ENCODE results near the gene SIRT7.

SIRT7 gene

DNA sequence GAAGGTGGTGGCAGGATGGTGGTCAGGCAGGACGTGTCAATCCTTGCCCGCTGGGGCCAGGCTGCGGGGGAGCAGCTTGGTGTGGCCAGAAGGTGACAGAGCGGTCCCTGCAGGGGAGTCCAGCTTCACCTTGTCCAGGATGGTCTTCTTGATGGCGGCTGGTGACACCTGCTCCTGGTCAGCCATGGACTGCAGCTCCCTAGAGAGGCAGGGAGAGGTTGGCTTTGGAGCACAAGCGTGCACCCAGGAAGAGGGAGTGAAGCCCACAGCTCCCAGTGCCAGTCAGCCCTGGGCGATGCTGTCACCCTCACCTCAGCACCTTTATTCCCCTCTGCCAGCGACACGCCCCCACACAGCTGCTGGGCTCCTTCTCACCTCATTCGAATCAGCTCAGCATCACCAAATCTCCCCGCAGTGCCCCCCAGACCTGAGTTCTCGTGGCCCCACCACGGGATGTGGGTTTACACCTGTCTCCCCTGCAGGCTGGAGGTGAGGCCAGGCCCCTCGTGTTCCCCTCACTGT is 15.3 kb upstream of the SIRT7 start:
- DNase-seq (ENCODE audit: insufficient read length, low spot score) (no peak), FAIRE-seq (no peak)

DNA sequence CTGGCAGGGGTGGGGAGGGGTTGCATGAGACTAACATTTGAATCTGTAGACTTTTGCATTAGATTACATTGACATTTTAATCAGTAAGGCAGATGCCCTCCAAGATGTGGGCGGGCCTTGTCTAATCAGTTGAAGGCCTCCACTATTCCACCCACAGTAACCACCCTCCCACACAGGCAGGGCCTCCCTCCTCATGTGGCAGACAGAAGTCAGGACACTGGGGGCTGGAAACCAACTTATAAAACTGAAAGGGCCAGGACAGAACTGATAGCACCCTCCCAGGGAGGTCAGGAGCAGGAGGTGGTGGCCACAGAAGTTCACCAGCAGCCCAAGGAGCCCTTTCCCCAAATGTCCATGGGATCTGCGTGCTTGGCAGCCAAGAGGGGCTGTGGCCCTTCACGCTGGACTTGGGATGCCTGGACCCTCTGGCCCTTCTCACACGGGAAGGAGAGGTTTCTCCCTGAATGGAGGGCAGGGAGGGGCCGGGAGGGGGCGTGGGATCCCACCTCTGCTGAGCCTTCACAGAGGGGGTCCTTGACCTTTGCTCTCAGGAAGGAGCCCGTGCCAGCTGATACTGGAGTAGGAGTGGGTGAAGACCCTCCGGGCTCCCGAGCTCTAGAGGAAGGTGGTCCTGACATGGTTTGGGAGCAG is 14.5 kb upstream of the SIRT7 start:
- FAIRE-seq (no peak), DNase-seq (ENCODE audit: insufficient read length, low spot score) (no peak)

DNA sequence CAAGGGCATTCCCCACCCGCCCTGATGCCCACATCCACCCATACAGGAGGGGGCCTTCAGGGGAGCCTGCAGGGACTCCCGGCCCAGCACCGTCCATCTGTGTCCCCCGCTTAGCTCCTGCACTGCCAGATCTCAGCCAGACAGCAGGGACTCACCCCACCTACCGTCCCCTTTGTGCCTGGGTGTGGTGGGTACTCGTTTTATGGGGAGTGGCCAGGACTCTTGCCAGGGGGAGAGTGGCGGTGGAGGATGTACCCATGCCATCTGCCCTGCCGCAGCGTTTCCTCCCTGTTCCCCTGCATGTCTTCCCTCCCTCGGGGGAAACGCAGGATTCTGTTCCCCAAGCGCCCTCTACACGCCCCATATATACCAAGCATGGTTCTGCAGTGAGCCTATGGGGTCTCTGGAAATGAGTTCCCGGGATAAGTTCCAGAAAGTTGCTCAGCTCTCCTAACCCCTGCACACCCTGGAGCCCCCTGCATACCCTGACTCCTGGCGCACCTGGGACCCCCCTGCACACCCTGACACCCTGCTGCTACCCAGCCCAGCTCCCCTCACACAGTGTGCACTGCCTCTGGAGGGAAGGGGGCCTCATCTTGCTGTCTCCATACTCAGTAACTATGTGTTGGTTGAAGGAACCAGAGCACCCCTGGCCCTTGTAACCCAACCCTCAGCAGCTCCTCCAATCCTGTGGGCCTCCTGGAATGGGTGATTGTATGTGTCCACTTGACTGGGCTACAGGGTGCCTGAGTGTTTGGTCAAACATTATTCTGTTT is 13.8 kb upstream of the SIRT7 start:
- DNase-seq (ENCODE audit: insufficient read length, low spot score) (no peak), FAIRE-seq (peak; percentile 31)

DNA sequence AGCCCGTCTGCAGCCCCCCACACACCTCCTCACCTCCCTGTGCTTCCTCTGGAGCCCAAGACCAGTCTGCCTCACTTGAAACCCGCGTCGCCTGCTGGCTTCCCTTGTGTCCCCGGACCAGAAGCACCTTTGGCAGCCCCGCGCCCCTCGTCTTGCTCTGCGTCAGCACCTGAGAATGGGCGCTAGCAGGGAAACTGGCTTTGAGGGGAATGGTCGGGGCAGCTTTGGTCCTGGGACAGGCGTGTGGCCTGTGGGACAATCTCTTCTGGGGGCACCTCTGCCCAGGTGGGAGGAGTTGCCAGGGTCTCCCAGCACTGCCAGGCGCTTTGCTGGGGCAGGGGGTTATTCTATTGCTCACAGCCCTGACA is 13.2 kb upstream of the SIRT7 start:
- FAIRE-seq (no peak), DNase-seq (ENCODE audit: insufficient read length, low spot score) (no peak)

DNA sequence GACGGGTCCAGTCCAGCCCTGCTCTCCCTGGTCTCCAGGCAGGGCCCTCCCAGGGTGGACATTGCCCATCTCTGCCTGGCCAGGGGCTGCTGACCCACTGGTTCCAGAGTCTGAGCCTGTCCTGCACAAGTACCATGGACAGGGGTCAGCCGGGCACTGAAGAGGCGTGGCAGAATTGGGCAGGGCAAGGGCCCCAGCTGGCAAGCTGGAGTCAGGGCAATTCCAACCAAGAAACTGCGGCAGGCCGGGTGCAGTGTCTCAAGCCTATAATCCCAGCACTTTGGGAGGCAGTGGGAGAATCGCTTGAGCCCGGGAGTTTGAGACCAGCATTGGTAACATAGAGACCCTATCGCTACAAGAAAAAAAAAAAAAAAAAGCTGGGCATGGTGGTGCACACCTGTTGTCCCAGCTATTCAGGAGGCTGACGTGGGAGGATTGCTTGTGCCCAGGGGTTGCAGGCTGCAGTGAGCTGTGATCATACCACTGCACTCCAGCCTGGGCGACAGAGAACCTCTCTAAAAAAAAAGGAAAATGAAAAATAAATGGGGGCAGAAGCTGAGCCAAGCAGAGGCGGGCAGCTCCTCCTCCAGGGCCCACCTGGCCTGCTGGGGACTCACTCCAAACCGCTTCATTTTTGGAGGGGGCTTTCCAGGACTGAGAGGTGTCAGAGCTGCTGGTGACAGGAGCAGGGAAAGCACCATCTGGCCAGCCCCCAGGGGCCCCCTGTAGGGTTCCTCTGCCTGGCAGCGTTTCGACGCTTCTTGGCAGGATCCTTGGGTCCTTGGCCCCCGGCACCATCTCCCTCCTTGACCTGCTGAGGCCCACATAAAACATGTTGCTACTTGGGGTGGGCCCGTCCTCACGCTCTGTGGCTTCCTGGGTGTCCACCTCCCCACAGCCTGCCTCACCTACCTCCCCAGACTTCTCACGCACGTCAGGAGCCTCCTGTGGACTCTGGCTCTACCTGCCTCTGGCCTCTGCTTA is 12.5 kb upstream of the SIRT7 start:
- DNase-seq (ENCODE audit: insufficient read length, low spot score) (no peak), FAIRE-seq (no peak)

DNA sequence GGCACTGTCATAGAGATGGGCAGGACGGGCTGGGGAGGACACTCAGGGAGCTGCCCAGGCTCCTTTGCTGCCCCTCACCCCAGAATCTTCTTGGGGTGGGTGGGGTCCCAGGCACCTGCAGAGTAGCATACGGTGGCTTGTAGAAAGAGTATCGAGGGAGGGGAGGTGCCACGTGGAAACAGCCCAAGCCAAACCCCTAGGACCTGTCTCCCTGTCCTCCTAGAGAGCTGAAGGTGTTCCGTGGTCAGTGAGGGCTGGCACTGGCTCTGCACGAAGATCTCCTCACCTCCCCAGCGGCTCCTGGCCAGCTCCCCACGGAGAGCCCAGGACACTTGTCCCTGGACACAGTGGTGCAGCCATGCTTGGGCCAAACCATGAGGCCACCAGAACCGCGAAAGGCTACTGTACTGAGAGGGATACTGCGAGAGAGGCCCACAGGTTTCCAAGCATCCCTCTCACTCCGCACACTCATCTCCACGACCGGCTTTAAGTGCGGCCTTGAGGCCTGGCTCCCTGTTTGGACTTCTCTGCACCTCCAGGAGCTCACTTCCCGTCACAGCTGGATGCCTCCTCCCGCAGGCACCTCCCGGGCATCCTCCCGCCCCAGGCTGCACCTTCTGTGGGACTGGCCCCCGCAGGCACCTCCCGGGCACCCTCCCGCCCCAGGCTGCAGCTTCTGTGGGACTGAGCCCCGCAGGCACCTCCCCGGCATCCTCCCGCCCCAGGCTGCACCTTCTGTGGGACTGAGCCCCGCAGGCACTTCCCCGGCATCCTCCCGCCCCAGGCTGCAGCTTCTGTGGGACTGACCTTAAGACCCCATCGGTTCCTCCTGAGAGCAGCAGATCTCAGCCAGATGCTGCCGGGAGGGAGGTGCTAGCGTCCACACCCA is 11.5 kb upstream of the SIRT7 start:
- DNase-seq (ENCODE audit: insufficient read length, low spot score) (no peak), FAIRE-seq (no peak)

DNA sequence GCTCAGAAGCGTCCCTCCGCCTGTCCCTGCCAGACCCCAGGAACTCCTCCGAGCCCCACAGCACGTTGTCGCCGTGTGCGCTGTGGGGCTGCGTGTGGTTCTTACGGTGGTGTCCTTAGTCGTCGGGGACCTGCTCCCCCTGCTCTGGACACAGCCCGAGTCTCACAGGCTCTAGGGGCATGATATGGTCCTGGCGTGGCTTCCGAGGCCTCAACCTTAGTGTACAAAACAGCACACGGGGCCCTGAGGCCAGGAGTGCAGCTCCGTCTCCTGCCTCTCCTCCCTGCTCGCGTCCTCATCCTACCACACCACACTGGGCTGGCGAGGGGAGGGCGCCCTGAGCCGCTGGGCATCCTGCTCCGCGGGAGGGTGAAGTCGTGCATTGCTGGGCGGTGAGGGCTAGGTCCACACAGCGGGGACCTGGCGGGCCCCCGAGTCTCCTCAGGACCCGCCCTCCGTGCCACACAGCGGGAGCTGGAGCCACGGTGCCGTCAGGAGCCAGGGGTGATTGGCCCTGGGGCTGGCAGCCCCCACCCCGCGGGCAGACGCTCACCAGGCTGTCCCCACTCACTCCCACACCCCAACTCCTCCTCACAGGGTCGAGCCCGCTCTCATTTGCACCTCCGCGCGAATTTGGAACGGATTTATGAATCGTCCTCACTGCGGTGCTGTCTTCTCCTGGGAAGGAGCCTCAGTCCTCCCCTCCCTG is 10.7 kb upstream of the SIRT7 start:
- peak; percentile 58 for FAIRE-seq
- DNase-seq (ENCODE audit: insufficient read length, low spot score): no peak

DNA sequence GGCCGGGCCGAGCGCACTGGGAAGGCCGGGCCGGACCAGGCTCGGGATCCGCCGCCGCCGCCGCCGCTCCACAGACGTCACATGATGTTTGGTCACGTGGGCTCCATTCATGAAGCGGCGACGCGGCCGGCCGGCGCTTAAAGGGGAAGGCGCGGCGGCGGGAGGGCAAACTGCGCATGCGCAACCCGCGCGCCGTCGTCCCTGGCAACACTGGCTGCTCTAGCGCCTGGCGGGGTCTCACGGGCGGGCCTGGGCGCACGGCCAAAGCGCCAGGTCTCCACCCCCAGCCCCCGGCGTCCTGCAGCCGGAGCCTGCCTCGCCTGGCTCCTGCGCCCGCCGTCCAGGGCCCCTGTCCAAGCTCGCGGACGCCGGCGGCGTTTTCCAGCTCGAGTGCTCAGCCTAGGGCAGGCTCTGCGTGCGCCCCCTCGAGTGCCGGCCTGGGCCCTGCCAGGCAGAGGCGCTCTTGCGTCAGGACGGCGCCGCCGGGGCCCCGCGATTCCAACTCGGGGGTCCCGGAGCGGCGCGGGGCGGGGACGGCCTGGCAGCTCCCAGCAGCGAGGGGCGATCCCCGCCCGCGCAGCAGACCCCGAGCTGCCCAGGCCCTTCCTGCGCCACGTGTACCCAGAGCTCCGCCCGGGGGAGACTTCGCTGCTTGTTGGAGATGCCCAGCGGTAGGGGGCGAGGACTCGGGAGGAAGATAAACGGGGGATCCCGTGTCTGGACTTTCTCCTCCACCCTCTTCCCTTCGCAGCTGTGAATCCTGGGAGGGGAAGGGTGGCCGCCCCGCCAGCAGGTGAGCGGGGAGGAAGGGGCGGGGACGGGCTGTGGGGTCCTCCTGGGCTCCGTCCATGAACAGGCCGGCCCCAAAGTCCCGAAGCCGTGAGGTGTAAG is 9.9 kb upstream of the SIRT7 start, which contains the start of gene MAFG:
TSS of gene MAFG (minus strand) at position 83 of the 891 bp plus-strand sequence. CDS start 4,550 bp downstream, outside the sequence.
- DNase-seq (ENCODE audit: insufficient read length, low spot score) (peak; percentile 94), FAIRE-seq (peak; percentile 92)

DNA sequence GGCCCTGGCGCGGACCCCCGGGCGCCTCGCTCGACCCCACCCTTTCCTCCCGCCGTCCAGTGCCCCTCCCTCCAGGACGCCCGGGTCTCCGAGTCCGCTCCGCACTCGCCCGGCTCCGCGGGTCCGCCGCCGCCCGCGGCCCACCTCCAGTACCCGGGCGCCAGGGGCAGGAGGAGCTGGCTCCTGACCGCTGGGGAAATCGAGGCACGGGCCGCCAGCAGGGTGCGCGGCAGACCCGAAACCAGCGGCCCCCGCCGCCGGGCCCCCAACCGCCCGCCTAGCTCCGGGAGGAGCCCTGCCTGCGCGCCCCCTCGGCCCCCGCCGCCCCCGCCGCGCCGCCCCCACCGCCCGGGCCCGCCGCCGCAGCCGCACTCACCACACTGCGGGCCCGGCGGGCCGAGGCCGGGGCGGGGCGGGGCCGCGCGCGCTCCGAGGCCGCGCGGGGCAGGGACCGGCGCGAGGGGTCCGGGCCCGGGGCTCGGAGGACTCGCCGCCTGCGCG is 9.2 kb upstream of the SIRT7 start:
- DNase-seq (ENCODE audit: insufficient read length, low spot score): no peak
- no peak for FAIRE-seq

DNA sequence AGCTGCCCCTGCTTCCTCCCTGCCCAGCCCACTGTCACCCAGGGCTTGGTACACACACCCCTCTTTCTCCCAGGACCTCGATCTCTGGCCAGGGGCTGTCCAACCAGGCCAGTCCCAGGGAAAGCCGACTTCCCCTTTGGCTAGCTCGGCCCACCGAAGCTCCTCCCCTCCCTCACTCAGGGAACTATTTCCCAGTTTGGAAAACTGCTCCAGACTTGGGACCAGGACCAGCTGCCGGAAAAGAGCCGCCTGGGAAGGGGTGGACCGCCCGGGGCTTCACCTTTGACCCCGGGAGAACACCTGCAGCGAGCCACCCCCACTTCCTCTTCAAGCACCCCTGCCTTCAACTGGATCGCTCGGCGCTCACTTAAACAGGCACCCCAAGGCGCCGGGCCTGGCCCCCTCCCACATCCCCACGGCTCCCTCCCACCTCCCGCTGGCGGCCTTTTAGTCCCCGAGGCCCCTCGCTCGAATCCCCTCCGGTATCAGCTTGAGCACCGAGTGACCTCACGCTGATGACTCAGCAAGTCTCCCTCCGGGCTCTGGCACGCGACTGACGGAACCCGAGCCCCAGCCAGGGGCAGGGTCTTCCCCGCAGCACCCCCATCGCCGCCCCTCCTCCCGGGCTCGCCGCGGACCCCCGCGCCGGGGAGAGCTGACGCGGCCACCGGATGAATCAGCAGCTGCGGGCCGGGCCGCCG is 8.6 kb upstream of the SIRT7 start:
- FAIRE-seq: peak; percentile 84
- peak; percentile 75 for DNase-seq (ENCODE audit: insufficient read length, low spot score)

DNA sequence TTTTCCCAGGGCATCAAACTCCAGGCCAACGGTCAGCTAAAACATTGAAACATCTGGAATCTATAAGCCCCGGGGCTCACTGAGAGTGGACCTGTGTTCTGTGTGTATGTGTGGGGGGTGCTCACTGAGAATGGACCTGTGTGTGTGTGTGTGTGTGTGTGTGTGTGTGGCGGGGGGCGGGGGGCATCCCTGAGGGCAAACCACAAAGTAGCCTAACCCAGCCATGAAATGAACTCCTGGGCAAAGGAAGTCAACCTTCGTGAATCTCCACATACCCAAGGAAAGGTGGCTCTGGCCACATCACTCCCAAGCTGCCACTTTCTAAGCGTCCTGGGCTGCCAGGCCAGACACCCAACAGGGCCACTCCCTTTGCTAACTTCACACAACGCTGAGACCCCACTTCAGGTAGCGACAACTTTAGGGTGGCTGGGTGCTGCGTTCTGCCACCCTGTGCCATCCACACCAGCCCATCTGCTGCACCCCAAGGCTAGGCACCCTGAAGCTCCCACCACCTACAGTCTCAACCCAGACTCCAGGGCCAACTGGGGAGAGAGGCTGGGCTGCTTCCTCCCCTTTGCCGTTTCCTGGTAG is 8.0 kb upstream of the SIRT7 start:
- DNase-seq (ENCODE audit: insufficient read length, low spot score) (no peak), FAIRE-seq (no peak)

DNA sequence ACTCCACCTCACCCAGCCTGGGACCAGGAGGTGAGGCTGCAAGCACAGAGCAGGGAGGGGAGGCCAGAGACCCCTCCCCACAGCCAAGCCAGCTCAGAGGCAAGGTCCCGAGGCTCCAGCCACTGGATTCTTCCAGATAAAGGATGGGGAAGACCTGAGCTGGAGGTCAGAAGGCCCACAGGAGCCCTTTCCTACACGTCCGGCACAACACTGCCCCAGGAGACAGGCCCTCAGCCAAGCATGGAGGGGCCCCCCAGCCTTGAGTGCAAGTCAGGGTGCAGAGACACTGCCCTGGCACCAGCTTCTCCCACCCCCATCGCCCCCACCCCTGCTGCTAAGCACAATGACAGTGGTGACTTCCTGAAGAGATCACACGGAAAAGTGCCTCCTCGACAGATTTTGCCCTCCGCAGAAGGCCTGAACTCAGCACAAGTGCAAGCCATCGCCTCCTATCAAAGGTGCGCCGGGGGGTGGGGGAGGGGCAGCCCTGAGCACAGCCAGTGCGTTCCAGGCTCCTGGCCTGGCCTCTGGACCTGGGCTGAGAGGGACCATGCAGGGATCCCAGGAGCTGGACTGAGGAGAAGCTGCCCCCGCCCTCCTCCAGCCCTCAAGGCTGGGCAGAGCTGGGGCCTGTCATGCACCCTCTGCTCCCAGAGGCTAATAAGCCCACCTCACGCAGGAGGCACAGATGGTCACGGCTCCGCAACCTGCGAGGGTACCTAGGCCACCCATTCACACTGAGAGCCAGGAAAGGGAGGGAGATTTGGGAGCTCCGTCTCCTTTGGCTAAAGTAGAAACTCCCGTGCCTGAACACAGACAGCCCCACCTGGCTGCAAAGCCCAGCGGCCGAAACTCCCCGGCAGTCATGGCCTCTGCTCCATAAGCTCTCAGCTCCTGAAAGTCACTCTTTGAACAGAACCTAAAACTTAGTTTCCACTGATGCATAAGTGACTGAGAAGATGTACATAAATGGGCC is 6.9 kb upstream of the SIRT7 start:
- DNase-seq (ENCODE audit: insufficient read length, low spot score): no peak
- FAIRE-seq: no peak

DNA sequence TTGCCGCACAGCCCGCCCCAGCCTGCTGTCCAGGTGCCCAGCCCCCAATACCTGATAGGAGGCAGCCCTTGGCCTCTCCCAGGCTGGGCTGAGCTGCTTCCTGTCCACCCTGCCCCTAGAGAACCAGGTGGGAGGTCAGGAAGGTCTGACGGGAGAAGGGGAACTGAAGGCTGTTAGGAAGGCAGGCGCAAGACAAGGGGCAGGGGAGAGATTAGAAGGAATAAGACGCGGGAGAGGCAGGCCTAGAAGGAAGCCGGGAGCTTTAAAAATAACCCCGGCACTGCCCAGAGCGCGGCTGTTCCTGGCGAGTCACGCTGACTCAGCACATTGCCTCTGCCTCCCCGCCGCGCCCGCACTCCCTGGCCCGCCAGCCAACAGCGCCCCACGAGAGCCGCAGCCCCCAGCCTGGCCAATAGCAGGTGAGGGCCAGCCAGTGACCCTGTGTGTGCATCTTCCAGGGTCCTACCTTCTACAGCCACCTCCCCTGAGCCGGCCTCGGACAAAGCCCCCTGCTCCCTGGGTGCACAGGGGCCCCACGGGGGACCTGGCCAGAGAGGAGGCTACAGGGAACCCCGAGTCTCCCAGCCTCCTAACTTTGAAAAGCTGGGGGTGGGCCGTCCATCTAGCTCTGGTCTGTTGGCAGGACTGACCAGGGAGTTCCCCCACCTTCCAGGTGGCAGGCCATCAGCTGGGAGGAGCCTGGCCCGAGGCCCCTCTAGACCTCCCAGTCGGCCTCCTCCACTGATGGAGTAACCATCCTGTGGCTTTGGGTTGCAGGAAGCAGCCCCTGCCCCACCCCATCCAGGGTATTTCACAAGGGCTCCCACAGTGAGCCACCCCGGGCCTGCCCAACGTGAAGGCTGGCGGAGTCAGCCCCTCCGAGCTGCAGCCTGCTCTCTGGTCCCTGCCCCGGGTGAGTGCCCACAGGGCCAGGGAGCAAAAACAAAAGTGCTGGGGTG is 5.6 kb upstream of the SIRT7 start:
- DNase-seq (ENCODE audit: insufficient read length, low spot score): no peak
- FAIRE-seq: no peak

DNA sequence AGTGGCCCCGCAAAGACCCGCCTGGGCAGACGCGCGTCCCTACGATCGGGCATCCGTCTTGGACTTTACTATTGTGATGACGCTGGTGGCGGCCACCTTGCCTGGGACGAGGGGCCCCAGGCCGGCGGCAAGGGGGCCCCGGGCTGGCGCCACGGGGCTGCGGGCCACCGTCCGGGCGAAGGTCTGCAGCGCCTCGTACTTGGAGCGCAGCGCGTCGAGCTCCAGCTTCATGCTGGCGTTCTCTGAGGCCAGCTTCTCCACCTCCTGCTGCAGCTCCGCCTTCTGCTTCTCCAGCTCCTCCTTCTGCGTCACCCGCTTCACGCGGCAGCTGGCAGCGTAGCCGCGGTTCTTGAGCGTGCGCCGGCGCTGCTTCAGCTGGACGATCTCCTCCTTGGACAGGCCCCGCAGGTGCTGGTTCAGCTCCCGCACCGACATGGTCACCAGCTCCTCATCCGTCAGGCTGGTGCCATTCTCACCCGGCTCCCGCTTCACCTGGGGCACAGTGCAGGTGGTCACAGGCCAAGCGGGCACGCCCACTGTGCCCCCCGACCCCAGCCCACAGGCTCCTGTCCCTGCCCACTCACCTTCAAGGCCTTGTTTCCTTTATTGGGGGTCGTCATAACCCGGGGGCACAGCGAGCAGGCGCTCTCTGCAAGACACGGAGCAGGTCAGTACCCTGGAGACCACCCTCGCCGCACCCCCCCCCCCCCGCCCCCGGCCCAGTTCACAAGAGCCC is 4.8 kb upstream of the SIRT7 start:
- DNase-seq (ENCODE audit: insufficient read length, low spot score) (no peak), FAIRE-seq (no peak)

All from HTR-8/SVneo (cell line).